Measurements from ENCODE around the gene SCAF11.
"Not testable (repeated sequence)": the region's sequence is repeated elsewhere in the genome, so short reads cannot be mapped to it uniquely, and the experiment has no call there.

- not testable (repeated sequence) for TF ChIP-seq POLR2A, CTCF (IDR thresholded peaks at IDR 0.05)
Observed at GRCh38 chr12:46018712-46019111, 28.3 kb upstream of the SCAF11 start.
